GM19463 (cell line): ENCODE data around the gene RALGPS1.

Source experiments
- ATAC-seq: cut with Tn5 transposase; IDR thresholded peaks from one replicate; pipeline ENCODE4 v1.9.1; 2021; ENCODE audit warnings: mild to moderate bottlenecking, moderate library complexity; ENCODE audit not compliant: unreplicated experiment

Gene RALGPS1

DNA sequence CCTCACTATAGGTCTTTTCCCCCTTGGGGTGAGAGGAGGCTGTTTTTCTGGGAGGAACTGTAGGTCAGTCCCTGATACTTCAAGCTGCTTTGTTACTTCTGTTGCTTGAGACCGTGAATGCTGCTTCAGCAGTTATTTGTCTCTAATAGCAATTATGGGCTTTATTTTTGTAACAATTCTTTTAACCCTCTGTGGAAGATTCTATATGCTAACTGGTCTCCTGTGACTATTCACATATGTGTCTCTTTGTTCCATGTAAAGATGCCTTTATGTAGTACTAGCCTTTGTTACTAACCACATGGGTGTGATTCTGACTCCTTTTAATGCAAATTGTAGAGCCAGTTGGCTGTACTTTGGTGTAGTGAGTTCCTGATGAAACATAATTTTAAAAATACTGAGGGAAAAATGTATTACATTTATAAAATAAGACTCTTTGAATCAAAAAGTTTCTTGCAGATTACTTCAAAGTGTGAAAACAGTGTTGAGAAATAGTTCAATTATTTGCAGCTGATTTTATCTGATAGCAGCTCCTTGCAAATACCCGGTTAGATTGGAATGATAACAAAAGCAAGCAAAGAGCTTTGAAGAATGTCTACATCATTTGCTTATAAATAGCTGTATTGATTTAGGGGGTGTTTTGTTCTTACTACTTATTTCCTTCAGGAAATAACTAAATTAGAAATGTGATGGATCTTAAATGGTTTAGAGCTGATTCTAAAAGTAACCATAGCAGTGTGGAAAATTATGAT is 161.2 kb downstream of the RALGPS1 start:
- no peak for ATAC-seq

GRCh38 chr9:127076860-127077643 is 162.5 kb downstream of the RALGPS1 start:
- ATAC-seq: no peak

GRCh38 chr9:127077644-127077946 is 163.0 kb downstream of the RALGPS1 start:
- no peak for ATAC-seq

GRCh38 chr9:127078336-127078735 is 163.8 kb downstream of the RALGPS1 start:
- ATAC-seq: no peak

- no peak for ATAC-seq
These were observed 164.4 kb downstream of the RALGPS1 start for GRCh38 chr9:127078988-127079387.

GRCh38 chr9:127079446-127080140 is 165.0 kb downstream of the RALGPS1 start:
- ATAC-seq: no peak

DNA sequence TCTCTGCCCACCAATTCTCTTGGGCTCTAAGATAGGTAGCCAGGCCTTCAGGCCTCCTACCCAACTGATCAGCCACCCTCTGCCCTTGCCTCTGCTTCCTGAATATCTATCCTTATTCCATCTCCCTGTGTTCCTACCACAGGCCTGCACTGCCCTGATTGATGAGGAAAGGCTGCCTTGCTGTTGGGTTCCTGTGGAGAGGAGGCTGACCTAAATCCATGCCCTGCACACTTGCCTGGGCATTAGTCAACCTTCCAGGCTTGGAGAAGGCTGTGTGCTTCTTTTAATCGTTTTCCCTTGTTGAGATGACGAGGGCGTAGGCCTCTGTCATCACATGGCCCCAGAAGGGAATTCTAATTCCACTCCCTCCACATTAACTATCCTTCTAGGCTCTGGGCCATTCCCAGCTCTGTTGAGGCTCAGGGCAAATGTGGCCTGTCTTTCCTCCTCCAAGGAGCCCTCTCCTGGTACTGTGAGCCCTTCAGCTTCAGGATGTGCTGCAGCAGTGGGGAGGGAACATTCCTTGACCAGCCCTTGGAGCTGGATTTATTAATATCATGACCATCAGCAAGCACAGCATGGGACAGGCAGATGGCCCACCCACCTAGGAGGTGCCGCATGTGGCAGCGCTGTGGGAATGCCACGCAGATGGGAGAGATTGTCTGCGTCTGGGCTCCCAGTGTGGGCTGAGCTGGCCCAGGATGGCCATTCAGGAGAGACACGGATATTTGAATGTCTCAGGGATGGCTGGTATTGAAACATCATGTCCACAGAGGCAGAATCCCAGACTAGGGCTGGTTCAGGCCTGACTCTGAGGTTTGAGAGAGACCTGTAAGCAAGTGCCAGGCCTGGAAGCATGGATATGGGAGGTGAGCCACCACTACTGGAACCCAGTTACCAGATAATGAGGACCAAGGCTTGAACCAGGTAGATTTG is 166.9 kb downstream of the RALGPS1 start:
- no peak for ATAC-seq

- no peak for ATAC-seq
These were observed 168.8 kb downstream of the RALGPS1 start for GRCh38 chr9:127083138-127083980.

GRCh38 chr9:127084076-127085039 is 169.8 kb downstream of the RALGPS1 start:
- no peak for ATAC-seq

DNA sequence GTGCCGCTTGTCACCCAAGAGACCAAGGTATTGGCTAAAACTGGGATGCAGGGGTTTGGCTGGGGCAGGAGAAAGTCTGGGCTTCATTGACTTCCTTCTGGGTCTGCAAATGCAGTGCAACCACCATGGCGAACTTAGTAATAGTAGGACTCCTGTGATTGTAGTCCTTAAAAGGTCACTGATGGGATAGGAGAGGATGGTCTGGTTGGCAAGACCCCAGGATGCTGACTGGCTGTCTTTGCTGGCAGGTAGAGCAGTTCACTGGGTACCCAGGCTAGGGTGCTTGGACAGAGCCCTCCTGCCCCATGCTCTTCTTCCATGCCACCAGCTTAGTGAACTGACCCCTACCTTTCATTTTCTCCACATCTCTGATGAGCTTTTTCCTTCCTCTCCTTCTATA is 170.6 kb downstream of the RALGPS1 start:
- ATAC-seq: no peak

DNA sequence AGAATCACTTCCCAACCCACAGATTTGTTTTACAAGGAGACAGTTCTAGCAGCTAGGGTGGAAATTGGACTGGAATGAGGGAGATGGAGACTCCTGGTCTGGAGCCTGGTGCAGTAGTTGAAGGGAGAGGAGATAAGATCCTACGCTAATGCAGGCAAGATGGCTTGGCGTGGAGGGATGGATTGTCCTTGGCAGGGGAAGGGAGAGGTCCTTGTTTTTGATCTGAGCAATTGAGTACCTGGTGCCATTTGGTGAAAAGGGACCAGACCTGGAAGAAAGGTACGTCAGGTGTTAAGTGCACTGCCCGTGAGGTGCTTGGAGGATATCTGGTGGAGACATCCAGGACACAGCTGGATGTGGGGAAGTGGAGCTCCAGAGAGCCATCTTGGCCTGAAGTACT is 172.2 kb downstream of the RALGPS1 start:
- ATAC-seq: no peak

GRCh38 chr9:127087411-127087810 is 172.8 kb downstream of the RALGPS1 start:
- no peak for ATAC-seq

DNA sequence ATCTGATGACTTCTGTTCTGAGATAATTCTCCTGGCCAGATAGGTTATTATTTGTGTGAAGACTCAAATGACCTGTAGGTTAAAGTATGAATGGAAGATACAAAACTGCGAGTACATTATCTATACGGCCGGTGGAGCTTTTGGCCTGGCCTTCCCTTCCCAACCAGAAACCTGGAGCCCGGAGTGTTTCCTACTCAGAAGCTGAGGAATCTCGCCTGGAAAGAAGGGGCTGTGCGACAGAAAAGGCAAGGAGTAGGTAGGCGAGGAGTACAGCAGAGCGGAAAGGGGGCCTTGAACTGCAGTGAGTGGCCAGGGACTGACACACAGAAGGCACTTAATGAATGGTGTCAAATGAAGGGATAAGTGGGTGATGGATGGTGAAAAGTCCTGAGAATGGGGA is 173.3 kb downstream of the RALGPS1 start:
- no peak for ATAC-seq

- no peak for ATAC-seq
These were observed 174.4 kb downstream of the RALGPS1 start for GRCh38 chr9:127088724-127089615.

- ATAC-seq: no peak
These were observed 175.1 kb downstream of the RALGPS1 start for GRCh38 chr9:127089631-127090081.

DNA sequence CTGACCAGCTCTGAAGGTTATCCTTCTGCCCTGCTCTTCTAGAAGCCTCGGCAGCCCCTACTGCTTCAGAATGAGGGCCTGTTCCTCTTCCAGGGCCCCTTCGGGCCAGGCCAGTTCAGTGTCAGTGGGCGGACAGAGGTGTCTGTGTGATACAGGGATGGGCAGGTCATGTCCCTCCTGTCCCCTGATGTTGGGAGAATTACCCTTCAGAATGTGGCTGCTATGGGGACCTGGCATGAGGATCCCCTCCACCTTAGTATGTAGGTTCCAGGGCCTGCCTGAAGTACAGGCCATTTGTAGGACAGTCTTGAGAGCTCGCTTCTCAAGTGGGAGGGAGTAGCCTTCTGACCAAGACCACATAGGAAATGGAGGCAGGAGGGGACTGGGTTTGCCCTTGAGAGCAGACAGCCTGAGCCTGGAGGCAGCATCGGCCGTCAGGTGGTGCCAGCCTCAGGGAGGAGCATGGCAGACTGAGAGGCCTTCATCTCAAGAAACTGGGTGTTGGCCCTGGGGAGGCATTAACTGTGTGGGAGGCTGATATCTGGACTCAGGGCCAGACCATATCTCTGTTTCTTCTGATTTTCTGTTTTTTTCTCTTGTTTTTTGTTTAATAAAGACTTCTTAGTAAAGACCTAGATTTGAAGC is 175.9 kb downstream of the RALGPS1 start:
- no peak for ATAC-seq

GRCh38 chr9:127091526-127091925 is 176.9 kb downstream of the RALGPS1 start:
- no peak for ATAC-seq
